ENCODE data around the gene MOB3C. TPM values are rescaled to one million over a fixed set of nuclear protein-coding genes. Genes with fewer than 3 reads are reported as not detected.
A peak's percentile ranks its signal among the peaks of the same experiment; 100 is the strongest.

The MOB3C gene
- total RNA-seq, 1 donor from 2014 or later, result 10.3 TPM

DNA sequence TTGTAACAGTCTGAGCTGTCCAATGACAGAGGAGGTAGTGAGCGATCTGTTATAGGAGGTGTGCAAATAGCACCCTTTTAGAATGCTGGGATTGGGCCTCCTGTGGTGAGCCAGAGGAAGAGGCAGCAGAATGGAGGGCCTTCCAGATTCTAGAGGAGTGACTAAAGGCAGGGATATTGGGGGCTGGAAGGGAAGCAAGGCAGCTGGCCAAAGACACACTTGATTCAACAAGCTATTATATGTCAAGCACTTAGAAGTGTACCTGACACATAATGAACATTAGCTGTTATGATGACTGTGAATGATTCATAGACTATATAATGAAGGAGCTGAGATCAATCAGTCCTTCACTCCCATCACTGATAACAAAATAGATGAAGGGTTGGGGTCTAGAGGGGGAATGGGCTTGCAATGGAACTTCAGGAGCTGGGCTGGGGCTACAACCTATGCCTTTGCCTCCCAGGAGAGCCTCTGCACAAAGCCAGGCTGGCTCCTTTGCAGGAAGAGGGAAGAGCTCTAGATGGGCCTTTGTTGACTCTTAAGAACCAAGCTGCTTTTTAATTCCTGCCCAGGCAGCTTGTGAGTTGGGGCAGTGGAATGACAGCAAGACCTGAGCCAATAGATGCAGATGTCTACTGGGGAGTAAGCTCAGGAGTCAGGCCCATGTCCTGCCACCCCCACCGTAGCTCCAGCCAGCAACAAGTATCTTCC is 10.2 kb downstream of the MOB3C start:
- DNase-seq (ENCODE audit: low read depth in 2 of 2), result no peak

DNA sequence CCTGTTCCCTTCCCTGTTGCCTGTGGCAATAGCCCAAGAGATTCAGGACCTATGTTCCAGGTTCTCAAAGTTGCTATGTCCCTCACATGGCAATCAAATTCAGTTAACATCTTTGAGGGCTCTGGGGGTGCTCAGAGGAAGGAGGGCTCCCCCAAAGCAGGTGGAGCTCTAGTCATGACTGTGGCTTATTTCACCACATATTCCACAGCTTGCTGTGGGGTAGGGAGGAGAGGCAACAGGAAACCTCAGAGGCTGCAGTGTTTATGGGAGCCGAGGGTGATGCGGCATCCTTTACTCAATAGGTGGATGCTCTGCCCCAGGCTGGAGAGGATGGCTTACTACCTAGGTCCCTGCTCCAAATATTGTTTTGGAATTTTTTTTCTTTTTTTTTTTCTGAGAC is 11.4 kb downstream of the MOB3C start:
- no peak for DNase-seq (ENCODE audit: low read depth in 2 of 2)

DNA sequence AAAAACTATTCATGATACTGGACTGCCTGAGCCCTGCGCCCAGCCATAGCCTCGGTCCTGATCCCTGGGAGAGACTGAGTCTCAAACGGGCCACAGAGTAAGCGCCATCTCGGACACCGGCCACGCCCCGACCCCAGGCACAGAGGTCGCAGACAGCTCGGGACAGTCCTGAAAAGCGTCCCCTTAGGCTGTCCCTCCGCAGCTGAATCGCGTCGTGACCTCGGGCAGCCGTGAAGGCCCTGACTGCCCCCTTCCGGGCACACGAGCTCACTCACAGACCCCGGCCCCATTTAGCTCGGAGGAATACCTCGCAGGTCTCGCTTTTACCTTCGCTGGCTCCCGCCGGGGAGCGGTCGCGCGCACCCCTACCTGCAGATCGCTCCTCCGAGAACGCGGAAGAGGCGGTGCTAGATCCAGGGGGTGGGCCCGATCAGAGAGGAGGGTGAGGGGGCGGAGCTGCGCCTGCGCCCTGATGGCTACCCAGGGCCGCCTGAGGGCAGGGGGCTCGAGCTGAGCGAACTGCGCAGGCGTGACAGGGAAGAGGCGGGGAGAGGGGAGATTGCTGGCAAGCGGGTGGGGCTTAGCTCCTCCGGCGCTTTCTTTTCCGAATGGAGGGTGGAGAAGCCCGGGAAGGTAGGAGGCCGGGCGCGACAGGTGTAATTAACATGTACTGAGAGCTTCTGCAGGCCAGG is 12.6 kb downstream of the MOB3C start, which contains the start of gene MKNK1:
Gene MKNK1 (minus strand): TSS at position 411 of the 692 bp plus-strand sequence. CDS start 20,941 bp downstream, outside the sequence.
- peak; percentile 95 to 97 for DNase-seq (ENCODE audit: low read depth in 2 of 2)

DNA sequence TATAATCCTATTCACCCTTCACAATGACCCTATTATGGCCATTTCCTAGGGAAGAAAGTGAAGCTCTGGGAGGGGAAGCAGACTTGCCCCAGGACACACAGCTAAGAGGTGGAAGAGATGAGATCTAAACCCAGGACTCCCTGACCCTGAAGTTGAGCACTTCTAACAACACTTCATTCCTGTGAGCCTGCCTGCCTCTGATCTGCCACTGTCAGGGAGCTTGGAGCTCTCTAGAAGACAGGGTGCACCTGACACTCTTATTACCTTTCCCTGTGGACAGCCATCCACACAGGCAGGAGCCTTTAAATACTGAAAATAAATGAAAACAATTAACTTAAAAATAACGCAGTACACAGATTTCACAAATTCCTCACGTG is 13.1 kb downstream of the MOB3C start:
- peak in 1 of 2 donors; percentile 12 for DNase-seq (ENCODE audit: low read depth in 2 of 2)

DNA sequence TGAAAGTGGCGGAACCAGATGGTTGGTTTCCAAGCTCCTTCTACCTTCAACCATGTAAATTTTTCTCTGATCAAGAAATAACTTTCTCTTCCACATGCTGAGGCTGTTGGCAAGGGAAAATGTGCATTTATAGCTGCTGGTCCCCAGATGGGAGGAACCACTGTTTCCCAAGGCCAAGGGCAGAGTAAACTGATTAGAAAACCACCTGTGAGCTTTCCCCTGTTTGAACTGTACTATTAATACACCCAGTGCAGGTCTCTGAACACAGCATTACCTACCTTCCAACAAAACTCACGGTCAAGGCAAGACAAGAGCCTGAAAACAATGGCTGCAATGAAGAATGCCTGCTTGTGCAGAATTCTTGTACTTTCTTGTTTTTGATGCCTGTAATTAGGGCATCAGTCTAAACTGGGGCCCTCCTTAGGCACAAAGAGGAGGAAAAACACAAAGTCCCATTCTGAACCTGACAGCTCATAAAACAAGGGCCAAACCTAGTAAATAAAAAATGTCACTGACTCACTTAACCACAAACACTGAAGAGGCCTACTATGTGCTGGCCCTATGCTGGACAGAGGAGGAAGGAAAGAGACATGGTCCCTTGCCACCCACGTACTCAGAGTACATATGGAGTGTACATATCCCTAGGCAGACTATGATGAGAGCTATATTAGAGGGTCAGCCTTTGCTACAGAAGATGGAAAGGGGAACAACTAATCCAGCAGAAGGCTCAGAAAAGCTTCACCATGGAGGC is 15.2 kb downstream of the MOB3C start:
- DNase-seq (ENCODE audit: low read depth in 2 of 2), result no peak

DNA sequence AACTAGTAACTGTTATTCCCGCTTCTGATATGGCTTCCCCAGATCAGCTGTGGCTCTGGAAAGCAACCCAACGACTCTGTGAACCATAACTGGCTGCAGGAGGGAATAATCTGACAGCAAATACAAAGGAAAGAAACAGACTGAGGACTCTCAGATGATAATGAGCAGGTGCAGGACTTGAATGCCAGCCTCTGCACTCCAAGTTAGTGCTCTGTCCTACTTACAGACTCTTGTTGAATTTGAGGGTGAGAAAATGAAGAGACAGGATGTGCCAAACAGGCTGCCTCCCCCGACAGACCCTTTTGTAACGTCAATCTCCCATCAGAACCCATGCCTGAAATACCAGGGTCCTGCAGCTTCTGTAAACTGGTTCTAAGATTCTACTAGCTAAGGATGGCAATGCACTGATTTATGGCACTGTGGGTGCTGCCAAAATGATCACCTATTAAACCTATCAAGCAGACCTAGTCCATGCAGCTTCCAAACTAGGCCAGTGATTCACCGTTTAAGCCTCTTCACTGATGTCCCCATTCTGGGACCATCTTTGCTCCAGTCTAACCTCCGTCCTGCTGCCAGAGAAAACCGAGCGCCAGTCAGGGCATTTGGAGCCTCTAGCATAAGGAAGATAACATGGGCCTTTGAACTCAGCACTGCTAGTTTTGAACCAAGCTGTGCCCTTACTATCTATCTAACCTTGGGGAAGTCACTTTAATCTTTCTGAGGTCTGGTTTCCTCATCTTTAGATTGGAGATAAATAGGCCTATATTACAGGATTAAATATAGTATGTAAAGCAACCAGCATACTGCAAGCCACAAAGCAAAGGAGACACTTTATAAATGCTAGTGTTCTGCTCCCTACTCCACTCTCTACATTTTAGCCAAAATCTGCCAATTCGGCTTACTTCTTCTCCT is 17.3 kb downstream of the MOB3C start:
- no peak for DNase-seq (ENCODE audit: low read depth in 2 of 2)

DNA sequence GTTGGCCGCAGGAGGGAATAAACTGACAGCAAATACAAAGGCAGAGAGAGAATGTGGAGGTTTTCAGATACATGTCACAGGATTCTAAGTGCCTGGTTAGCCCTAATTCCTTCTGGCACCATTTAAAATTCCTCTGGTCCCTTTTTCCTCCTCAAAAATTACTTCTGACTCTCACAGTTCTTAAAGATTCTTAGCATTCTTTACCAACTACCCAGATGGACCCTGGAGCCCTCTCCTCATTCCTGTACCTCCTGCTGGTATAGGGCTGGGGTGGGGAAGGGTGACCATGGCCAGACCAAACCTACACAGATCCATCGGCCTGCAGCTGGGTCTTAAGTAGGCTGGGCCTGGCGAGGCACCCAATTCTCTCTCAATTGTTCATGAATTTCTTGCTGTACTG is 19.8 kb downstream of the MOB3C start:
- no peak for DNase-seq (ENCODE audit: low read depth in 2 of 2)

DNA sequence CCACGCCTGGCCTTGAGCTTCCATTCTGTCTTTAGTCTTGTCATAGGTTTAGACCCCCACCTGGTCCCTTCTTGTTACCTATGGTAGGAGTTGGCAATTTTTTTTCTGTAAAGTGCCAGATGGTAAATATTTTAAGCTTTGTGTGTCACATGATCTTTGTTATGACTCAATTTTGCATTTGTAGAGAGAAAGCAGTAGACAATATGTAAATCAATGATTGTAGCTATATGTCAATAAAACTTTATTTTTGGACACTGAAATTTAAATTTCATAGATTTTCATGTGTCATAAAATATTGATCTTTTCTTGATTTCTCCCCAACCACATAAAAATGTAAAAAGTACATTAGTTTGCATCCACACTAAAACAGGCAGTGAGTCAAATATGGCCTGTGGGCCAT is 20.6 kb downstream of the MOB3C start:
- no peak for DNase-seq (ENCODE audit: low read depth in 2 of 2)

DNA sequence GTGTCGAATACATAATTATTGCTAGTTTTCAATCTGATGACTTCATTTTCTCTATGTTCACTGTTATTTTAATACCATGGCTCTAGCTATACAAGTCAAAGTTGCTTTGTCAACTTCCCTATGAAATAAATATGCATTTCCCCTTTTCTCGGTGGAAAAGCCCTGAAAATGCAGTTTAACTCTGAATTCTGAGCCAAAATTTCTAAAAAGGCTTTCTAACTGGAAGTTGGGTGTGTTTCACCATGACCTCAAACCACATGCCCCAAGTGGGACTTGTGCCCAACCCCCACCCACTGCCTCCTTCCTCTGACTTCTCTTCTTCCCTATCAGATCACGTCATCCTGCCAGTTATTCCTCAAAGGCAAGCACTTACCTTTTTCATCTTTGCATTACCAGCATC is 21.5 kb downstream of the MOB3C start:
- no peak for DNase-seq (ENCODE audit: low read depth in 2 of 2)

DNA sequence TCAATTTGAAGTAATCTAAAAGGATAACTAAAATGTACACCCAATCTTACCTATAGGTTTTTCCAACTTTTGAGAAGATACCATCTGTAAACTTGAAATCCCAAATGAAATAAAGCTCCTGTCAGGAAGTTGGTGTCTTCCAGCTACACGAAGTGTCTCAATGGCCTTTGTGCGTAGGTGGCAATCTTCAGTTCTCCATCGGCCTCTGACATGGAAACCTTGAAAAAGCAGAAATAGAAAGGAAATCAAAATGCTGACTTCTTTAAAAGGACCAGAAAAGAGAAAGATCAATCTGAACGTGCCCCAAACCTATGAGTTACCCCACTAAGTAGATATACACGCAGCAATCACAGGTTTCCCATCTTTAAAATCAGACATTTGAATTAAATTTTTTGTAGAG is 22.5 kb downstream of the MOB3C start:
- DNase-seq (ENCODE audit: low read depth in 2 of 2), result no peak

DNA sequence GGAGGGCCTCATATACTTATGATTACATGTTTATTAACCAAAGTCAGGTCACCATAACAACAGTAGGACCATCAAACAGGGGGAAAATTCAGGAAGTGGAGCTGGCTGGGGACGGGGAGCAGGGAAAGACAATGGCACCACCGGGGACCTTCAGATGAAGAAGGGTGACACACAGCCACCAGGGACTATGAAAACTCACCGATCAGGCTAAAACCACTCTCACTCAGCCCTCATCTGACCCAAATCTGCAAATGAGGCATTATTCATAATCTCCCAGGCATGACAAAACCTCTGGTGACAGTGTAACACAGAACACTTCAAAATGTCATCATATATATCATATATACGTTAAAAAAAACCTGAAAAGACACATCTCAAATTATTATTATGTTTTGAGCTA is 23.8 kb downstream of the MOB3C start:
- DNase-seq (ENCODE audit: low read depth in 2 of 2), result no peak

DNA sequence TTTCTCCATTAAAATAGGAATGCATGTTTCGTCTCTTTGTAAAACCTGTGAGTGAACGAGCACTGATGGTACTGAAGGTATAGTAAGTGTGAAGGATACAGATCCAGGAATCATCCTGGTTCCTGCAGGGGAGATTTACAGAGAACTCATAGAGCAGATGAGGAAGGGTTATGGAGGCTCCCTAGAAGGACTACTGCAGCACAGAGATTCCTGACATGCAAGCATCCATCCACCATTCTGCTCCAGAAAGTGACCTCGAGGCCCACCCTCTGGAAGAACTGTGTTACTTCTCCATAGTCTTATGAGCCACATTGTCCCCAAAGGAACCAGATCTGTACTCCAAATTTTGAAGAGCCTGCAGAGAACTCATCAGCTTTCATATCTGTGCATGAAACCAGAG is 27.1 kb downstream of the MOB3C start:
- no peak for DNase-seq (ENCODE audit: low read depth in 2 of 2)

DNA sequence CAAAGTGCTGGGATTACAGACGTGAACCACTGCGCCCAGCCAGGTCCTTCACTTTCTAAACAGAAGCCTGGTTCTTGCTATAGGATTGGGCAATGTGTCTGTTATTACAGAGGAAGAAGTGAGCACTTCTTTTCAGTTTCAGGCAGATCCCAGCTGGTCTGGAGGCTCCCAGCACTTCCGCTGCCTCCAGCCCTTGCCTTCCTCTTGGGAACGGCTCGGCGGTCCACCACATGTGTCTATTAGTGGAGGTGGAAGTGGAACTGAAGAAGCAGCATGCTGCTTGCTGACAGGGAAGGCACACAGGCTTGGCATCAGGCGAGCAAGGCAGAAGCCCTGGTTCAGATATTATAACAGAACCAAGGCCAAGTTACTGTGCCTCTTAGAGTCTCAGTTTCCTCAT is 29.5 kb downstream of the MOB3C start:
- DNase-seq (ENCODE audit: low read depth in 2 of 2), result no peak

DNA sequence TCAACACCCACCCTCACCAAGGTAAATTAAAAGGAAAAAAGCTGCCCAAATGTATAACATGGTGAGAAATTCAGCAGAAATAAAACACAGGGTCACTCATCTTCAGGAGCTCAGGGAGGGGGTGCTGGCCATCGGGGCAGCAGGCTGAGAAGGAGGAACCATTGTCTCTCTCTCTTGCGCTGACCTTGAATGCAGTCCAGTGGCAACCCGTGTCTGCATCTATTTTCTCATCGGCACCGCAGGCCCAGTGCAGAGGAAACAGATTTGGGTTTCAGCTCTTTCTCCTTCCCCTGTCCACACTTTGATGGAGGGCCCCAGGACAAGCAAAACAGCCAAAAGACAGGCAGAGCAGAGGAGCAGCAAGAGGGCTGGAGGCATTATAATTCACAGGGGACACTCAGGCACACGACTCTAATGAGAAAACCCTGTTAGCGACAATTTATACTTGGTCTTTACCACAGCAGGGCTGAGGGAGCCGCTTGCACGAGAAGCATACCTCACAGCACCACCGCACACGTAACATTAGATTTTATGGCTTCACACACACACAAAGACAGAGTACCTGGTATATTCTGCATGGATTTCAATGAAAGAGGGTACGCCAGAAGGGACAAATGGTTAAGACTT is 31.2 kb downstream of the MOB3C start:
- no peak for DNase-seq (ENCODE audit: low read depth in 2 of 2)

DNA sequence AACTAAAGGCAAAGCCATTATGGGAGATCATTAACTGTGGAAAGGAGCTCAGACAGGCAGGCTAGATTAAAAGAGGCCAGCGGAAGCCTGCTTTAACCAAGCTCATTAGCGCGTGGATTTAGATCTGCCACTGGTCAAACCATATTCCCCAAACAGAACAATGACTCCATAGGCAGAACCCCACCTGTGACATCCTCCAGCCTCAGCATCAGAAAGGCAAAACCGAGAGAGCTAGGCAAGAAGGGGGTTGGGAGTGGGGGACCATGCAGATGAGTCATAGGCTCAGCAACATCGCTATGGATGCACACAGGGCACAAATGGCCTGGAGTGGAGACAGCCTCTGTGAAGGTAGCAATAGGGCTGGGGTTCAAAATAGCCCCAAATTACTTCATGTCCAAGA is 33.1 kb downstream of the MOB3C start:
- no peak for DNase-seq (ENCODE audit: low read depth in 2 of 2)

DNA sequence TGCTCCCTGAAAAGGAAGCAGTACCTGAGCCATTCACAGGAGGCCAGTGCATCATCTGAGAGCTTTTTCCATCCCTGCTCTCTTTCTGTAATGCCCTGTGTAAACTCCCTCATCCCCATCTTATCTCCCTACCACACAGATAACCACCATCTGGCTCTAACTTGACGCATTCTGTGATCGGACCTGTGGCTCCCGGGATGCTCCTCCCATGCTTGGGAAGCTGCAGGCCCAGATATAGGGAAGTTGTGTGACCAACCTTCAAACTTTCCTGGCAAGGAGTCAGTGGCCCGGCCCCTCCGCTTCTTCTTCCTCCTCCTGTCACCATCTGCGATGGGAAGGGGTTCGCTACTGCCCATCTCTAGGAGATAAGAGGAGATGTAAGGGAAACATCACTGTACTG is 33.6 kb downstream of the MOB3C start:
- no peak for DNase-seq (ENCODE audit: low read depth in 2 of 2)

DNA sequence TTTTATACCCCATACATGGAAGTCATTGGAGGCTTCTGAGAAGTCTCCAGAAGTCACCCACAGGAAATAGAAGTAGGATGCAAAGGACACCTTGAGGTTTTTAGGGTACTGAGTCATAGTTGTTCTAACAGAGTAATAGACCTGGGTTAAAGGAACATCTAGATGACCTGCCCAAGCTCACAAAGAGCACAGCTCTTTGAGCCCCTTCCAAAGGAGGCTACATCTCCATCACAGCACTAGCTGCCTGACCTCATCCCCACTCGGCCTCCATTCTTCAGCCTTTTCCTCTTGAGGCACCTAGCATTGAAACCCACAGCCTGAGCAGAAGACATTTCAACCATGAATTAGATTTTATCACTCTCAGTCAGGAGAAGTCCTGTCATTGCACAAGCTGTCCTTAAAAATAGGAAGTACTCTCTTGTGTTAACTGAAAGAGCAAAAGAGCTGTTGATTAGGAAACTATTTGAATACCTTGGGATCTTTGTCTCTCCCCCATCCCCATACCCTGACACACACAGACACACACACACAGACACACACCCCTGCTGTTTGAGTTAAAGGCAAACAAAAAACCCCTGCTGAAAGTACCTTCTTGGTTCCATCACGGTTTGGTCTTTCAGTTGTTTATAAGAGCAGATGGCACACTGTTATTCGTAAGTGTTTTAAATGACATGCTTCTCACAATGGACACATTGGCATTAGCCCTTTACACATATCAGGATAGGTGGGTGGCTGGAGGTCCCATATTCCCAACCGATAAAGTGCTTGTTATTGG is 34.7 kb downstream of the MOB3C start:
- no peak for DNase-seq (ENCODE audit: low read depth in 2 of 2)

DNA sequence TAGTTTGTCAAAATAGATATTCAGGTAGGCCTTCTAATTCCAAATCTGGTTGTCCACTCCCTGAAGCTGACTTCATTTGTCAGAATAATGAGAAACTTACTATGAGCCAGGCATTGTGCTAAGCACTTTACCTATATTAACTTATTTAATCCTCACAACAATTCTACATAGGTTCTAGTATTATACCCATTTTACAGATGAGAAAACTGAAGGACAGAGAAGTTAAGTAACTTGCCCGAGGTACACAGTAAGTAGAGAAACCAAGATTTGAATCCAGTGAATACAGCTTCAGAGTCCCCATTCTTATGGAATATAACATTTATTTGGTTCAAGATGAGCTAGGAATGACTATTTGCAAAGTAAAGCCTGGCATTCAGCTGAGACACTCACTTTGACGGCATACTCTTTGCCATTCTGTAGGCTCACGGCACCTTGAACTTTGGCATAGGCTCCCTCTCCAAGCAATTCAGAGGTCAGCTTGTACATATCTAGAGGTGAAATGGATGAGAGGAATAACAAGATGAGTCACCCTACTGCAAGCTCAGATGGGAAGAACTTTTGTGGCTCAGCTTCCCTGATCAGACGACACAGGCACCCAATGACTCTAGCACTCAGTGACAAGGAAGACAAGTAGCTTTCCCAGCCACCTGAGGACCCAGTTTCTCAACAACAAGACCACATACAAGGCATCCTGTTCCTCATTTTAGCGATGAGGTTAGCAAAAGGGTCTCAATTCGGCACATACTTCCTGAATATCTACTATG is 36.3 kb downstream of the MOB3C start:
- DNase-seq (ENCODE audit: low read depth in 2 of 2), result peak in 1 of 2 donors; percentile 13

DNA sequence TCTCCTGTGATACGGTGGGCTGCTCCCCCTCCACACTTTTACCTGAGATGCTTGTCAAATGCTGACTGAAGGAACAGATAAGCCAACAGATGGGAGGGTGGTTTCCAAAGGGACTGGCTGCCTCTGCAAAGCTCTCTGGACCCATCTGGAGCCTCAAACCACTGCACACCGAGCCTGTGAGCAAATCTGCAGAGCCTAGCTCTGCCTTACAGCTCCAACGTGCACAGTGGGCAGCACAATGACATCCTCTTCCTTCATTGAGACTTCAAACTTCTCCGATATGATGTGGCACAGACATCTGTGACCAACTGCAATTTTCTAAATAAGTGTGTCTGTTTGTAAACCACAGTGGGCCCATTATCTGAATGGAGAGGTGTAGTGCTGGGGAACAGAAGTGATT is 38.9 kb downstream of the MOB3C start:
- no peak for DNase-seq (ENCODE audit: low read depth in 2 of 2)

DNA sequence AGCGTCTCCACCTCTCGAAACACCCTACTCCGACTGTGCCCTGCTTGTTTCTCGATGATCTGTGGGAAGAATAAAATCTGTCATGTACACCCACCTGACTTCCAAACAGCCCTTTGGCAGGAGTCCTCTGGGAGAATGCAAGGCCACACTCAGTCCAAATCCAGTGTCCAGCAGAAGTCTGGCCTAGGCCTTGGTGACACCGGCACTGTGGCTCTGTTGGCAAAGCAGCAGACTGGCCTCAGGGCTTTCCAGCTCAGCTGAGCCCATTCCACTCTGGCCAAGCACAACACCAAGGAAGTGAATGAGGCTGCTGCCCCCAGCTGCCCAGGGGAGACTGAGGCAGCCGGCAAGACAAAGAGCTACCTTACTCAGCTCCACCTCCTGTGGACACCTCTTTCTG is 40.0 kb downstream of the MOB3C start:
- no peak for DNase-seq (ENCODE audit: low read depth in 2 of 2)

Measured in lung microvascular endothelial cell (primary cell).